ELF-1 (cell line): Measurements from ENCODE around the gene GALNT2.

Experiments used
- DNase-seq: peaks from one replicate; pipeline ENCODE4 v3.0.0-alpha.2; 2016; ENCODE audit warnings: low read depth, low spot score

The GALNT2 gene

DNA sequence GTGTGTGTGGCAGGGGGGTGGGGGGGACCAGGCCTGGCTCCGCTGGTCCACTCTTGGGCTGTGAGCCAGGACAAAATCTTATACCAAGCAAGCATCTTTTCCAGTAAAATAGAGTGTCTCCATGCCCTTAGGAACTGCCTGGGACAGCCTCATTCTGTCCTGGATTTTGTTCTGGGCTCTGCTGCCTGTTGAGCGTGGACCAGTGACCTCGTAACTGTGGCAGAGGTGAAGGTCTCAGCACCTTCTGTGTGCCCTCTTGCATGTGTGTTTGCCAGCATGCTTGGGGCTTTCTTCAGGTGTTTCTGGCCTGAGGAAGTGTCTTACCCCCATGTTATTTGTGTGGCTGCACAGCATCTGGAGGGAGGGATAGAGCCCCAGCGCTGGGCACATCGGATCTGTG is 45.7 kb downstream of the GALNT2 start:
- no peak for DNase-seq

DNA sequence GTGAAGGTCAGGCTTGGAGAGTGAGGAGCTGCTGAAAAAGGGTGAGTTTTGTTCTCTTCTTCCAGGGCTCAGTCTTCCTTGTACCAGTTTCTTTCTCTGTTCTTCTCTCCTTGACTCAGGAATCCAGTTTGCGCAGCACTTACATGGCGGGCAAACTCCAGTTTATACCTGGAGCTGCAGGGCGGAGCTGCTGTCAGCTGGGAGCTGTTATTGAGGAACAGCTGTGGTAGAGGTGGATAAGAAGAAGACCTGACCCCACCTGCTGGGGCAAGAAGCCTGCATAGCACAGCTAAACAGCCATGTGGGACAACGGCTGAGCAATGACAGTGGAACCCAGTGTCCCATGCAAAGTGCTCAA is 46.2 kb downstream of the GALNT2 start:
- no peak for DNase-seq

DNA sequence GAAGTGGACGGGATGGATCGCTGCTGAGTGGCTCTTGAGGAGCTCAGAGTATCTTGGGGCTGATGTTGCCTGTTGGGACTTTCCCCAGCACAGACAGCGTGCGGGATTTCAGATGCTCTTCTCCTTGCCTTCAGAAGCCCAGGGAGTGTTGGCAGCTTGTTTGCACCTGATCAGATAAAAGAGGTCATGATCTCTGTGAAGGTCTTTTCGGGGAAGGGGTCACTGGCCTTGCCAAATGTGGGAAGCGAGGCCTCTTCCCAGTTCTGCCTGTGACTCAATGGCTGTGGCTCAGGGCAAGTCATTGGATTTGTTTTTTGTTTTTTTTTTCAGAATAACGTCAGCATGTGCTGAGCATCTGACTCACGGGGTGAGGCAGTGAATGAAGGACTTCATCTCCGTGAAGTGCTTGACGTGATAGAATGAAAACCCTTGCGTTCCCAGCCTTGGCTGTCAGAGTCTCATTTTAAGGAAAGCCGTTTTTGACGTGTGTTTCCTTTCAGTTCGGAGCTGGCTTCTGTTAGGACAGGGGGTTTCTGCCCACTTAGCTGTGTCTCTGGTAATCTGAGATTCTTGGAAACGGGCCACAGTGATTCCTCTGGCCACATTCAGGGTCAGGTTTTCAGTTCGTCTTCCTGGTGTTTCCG is 46.7 kb downstream of the GALNT2 start:
- no peak for DNase-seq

DNA sequence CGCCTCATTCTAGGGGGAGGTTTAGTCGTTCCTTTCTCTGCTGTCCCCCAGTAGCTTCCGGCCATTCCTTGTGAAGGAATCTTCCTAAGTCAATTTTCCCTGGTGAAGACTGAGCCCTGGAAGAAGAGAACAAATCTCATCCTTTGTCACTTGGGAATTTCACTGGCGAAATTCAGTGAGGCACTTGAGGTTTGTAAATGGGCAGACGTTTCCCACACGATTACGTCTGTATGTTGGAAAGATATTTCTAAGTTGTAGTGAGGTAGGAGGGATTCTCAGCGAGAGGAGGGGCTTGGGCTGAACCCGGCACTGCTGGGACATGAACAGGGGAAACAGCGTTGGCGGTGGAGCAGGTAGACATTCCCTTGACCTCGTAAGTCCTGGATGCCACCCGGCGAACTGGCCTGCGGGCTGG is 47.2 kb downstream of the GALNT2 start:
- no peak for DNase-seq

DNA sequence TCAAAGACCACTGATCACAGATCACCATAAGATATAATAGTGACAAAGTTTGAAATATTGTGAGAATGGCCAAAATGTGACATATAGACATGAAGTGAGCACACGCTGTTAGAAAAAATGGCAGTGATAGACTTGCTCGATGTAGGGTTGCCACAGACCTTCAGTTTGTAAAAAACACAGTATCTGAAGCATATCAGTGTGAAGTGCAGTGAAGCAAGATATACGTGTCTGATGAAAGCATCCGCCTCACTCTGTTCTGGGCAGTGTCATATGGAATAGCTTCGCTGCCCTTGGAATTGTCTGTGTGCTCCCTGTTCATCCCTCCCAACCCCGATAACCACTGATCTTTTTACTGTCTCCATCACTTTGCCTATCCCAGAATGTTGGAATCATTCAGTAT is 50.7 kb downstream of the GALNT2 start:
- DNase-seq = no peak

DNA sequence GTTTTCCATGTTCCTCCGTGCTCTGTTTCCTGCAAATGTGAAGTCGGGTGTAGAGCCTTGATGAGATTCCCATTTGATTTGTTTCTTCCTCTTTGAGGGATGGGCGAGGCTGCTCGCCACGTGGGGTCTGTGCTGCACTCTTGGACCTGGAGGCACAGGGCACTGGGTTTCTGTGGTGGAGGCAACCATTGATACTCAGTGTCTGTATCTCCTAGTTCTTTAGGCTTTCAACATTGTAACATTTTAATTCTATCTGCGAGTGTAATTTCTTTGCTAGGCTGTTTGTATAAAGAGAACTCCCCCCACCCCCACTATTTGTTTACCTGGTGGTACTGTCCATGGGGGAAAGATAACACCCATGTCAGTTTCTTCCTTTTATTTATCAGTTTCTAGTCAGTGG is 52.3 kb downstream of the GALNT2 start:
- no peak for DNase-seq

DNA sequence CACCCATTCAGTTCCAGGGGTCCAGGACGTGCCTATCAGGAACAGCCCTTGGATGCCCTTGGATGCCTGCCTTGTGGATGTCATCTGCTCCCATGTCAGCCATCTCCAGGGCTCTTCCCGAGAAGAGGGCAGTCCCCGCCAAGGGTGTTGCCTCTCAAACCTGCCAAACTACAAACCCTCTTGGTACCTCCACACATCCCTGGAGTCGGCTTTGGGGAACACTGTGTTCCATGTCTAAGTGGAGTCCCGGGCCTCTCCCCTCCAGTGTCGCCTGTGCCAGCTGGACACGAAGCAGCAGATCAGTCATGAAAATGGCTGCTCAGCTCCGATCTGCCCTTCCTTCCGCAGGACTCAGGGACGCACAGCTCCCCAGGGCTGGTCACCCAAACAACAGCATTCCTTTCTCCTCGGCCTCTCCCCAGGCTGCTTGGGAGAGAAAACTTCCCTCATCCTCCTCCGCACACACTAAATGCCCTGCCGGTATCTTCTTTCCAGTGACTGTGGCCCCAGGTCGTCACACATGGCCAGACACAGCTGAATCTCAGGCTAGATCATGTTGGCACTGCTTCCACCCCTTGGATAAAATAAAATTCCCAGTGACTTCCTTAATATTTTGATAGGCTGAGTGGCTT is 53.4 kb downstream of the GALNT2 start:
- DNase-seq = peak; percentile 32

DNA sequence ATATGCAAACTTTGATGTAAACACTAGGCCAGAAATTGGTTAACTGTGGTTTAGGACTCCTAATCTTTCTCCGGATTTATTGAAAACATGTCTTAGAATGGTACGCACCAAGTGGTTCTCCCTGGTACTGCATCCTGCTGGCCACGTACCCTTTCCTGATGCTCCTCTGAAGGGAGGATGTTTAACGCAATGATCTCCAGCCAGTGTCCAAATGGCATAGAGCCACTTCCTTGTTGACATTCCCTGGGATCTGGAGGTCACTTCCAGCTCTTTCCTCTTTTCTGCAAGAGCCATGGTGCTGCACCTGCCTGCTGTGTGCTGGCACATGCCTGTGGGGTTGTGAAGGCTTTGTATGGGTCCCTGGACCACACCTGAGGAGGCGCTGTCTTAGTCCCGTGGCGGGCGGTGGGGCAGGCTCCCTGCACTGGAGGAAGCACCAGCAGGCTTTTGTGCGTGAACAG is 53.9 kb downstream of the GALNT2 start:
- DNase-seq = peak; percentile 41

DNA sequence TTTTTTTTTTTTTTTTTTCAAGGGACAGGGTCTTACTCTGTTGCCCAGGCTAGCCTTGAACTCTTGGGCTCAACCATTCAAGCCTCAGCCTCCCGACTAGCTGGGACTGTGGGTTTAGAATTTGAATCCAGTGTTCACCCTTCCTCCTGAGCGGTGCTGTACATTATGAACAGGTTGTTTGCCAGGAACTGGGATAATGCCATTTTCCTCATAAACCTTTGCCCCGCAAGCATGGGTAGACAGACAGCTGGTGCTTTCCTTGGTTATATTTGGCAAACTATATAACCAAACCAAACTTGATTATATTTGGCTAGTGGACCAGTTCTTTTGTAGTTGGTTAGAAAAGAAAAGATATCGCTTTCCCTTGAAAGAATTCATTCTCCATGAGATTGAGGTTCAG is 54.9 kb downstream of the GALNT2 start:
- DNase-seq = no peak

DNA sequence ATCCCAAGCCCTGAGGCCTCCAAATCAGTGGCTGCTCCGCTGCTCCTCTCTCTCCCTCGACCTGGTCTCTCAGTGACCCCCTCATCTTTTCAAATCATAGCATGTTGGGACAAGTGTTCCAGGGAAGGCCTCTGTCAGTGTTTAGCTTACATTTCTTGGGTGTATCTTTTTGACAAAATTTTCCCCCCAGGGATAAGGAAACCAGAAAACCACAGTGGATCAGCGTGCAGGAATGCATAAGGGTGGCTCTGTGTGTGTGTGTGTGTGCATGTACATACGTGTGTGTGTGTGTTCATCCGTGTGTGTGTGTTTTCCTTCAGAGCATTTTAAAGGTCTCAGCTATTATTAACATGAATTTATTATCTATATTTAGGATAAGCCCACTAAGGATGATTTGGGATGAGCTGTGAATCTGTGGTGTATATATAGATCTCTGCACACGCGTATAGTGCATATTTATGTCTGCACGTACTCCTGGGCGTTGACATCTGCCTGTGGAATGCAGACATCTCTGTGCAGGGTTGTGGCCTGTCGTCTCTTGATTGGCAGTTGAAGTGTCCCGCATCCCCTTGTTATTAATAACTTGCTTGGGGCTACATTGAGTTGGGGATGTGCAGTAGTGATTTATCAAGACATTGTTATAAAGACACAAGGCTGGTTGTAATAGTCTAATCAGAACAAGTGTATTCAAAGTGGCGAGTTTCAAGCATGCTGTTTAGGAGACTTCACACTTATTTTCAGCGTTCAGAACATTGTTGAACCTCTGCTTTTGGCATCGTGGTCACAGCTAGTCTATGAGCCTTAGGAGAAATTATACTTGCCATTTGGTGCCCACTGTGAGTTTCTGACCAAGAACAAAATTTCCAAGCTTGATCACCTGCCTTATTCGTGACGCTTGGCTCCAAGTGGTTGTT is 55.6 kb downstream of the GALNT2 start:
- no peak for DNase-seq

DNA sequence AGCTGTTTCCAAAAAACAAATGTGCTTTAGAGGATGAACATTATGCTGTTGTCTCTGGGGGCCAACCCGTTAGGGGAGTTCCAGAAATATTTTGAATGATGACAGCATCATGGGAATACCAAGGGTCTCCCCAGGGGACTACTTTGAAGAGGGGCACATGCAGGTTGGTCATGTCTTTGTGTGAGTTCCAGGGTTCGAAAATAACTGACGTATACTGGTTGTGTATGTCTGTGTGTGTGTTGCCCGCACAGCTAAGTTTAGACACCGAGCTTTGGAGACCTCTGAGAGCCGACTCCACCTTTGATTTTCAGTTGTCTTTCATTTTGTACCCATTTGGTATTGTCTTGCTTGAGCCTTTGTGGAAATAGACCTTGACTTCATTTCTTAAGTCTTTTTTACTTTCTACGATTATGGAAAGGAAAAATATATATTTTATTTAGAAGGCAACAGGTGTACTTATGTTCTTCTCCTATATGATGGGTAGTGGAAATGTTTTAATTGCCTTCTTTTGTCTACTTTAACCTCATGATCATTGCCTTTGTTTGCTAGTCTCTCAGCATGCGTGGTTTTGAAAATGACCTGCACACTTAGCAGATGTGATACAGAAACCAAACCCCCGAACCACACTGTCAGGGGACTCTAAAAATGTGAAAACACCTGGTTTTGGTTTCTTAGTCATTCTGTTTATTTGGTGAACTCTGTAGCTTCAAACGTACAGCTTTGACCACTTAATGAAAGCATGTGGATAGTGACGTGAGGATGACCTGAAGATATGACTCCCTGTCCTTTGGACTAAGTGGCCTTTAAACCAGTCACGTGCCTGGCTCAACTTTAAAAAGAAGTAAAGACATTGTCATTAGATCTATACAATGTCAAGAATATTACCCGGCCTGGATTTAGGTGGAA is 56.5 kb downstream of the GALNT2 start:
- DNase-seq = no peak

DNA sequence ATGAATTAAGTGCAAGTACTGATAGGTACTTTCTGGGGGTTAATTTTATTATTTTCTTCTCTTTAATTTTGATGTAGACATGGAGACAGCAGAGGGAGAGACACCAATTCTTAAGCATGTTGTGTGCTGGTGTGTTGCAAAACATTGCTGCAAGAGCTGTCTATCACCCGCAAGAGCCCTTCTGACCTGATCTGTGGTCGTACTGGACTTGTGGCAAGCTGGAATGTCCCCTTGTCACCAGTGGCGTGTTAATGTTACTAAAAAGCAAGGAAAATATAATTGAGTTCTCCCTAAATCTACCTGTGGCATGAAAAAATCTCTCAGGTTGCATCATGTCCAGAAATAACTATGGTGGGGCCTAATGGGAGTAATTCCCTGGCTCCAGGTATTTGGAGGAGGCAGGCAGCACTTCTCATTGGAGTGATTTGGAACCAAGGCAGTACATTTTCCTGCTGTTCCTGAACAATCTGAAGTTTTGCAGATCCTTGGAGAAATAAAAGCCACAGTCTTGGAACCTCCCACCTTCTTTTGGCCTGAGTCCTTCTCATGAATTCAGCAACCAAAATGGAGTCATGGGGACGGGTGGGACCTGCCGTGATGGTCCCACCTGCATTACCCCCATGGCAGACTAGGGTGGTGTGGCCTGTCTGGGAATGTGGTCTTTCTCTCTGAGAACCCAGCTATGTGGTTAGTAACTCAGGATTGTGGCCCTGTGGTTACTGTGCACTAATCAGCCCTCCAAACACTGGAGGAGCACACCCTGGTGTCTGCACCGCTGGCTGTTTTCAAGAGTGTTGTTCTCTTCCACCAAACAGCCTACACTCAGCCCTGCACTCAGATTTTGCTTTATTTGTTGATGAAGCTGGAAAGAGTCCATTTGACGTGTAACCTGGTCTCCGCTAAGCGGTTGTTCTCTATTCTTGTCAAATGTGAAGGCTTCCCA is 57.4 kb downstream of the GALNT2 start:
- no peak for DNase-seq

DNA sequence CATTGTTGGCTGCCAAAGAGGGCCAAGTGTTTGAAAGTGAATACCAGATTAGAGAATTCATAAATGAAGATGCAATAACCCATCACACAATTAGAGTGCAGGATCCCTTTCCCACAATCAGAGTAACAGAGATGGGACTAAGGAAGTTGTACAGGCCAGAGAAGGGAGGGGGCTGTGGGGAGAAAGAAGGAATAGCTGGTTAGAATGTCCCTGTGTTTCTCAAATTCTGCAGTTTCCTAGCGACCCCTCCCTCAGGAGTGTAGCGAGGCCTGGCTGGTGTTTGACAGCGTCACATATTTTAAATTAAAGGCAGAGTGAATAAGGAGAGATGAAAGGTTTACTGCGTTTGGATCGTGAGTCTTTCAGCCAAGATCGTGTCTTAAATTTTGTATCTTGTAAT is 58.1 kb downstream of the GALNT2 start:
- DNase-seq = no peak

DNA sequence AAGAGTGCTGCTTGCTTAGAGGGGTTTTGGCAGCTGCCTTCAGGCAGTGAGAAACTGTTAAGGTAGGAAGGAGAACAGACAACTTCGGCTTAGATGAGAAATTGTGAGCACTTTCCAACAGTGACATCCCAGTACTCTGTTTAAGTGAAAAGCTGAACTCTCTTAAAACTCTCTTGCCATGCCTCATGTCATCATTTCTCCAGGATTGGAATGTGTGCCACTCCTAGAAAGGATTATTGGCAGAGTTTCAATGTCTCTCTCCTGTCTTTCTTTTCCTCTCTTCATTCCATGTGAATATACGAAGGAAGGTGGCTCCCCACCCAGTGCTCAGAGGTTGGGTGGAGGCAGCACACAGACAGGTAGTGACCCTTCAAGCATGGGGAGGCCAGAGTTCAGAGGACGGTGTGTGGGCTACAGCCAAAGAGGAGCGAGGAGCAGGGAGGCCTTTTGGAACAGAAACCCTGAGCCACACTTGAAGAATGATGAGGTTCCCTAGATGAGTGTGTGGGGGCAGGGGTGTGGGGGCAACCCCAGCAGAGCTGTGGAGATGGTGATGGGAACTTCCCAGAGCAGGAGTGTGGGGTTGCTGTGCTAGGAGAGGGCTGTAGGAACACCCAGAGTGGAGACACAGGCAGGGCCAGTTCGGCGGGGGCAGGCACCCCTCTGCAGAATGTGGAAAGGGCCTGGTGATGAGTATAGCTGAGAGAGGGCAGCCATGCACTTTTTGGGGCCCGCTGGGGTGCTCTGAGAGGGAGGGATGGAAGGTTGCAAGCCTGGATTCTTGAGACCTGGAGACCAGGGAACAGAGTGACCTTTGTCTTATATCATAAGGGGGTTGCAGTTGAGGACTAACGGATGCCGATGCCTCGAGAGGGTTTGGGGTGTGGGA is 58.8 kb downstream of the GALNT2 start:
- DNase-seq = no peak

DNA sequence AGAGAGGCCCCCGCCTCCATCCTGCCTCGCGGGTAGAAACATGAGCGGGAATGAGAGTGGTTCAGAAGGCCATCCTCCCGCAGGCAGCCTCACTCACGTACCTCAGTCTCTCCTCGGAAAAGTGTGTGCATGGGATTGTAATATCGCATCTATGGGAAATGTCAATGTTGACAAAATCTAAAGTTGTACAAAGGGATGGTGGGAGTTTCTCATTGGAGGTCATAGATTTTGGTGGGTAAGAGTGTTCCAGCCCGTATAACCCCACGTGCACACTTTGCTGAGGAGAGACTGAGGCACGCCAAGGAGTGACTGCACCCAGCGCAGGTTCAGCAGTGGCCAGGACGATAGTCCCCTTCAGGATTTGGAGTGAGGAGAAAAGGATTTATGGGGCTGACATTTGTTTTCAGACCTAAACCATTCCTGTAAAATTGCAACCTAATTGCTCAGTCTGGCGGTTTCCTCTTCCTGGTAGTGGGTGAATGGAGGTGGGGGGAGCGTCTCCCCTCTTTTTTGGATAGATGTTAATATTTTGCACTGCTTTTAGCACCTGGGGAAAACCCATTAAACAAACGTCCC is 59.6 kb downstream of the GALNT2 start:
- DNase-seq = no peak

DNA sequence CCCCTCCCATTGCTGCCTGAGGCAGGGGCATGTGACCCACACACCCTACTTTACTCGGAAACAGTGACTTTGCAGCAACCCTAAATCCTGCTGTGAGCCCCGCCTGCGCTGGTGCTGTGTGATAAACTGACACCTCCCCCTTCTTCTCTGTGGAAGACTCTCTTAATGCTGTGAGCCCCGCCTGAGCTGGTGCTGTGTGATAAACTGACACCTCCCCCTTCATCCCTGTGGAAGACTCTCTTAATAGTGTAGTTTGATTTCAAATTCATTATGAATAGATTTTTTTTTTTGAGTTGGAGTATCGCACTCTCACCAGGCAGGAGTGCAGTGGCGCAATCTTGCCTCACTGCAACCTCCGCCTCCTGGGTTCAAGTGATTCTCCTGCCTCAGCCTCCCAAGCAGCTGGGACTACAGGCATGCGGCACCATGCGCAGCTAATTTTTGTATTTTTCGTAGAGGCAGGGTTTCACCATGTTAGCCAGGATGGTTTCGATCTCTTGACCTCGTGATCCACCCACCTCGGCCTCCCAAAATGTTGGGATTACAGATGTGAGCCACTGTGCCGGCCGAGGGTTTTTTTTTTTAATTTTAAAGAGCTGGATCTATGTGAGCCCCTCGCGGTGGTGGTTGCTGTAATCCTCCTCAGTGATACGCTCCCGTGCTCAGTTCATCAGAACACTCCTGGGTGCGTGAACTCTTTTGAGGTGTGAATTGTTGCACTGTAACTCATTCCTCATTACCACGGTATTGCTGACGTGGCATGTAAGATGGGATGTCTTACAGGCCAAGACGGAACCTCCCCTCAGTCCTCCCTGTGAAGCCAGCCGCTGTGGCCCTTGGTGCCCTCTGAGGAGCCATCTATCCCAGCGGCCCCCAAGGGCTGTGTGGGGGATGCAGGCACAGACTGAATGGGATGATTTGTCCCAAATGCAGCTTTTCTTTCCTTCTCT is 60.3 kb downstream of the GALNT2 start:
- peak; percentile 43 for DNase-seq

DNA sequence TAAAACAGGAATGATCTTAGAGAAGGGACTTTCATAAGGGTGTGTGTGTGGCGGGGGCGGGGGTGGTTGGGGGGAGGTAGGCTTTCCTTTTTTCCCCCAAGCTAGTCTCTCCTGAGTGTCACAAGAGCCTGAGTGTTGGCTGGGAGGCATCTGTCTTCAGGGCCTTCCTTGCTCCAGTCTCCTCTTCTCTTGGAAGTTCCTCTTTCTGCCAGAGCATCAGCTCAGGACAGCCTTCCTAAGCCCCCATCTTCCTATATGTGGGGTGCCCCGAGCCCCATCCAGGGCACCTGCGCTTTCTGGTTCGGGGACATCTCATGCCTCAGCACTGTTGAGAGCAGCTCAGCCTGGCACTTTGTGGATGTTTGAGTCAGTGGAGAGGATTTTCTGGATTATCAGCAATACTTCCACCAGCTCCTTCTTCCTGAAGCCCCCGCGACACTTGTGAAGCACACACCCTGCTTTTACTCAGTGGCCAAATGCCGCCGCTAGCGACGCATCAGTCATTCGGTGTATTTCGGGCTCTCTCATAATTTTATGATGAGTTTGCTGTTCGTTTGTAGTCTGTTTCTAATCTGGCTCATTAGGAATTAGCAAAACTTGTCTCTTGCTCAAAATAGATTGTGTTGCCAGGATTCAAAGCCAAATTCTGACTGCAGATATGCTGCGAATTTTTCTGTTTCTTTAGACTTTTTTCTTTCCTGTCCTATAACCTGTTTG is 61.7 kb downstream of the GALNT2 start:
- no peak for DNase-seq
